ENCODE data around the gene CACHD1.
"Not testable (repeated sequence)": the region's sequence is repeated elsewhere in the genome, so short reads cannot be mapped to it uniquely, and the experiment has no call there.

- TF ChIP-seq, protein P1, sequence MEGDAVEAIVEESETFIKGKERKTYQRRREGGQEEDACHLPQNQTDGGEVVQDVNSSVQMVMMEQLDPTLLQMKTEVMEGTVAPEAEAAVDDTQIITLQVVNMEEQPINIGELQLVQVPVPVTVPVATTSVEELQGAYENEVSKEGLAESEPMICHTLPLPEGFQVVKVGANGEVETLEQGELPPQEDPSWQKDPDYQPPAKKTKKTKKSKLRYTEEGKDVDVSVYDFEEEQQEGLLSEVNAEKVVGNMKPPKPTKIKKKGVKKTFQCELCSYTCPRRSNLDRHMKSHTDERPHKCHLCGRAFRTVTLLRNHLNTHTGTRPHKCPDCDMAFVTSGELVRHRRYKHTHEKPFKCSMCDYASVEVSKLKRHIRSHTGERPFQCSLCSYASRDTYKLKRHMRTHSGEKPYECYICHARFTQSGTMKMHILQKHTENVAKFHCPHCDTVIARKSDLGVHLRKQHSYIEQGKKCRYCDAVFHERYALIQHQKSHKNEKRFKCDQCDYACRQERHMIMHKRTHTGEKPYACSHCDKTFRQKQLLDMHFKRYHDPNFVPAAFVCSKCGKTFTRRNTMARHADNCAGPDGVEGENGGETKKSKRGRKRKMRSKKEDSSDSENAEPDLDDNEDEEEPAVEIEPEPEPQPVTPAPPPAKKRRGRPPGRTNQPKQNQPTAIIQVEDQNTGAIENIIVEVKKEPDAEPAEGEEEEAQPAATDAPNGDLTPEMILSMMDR (IDR thresholded peaks at IDR 0.05 in 4 of 5, conservative IDR thresholded peaks at IDR 0.05 in 1 of 5), result not testable (repeated sequence)
- not testable (repeated sequence) for TF ChIP-seq POLR2A (IDR thresholded peaks at IDR 0.05)
Observed at GRCh38 chr1:64512206-64512605, 42.3 kb downstream of the CACHD1 start.

Measured in gastrocnemius medialis (tissue), 4 donors.